HG03432 (cell line): ENCODE data around the gene GNL1.
"Not testable (repeated sequence)": the region's sequence is repeated elsewhere in the genome, so short reads cannot be mapped to it uniquely, and the experiment has no call there.

Experiments
- ATAC-seq: cut with Tn5 transposase; IDR thresholded peaks from one replicate; pipeline ENCODE4 v1.9.1; 2021; ENCODE audit warnings: mild to moderate bottlenecking, moderate library complexity; ENCODE audit not compliant: unreplicated experiment

The GNL1 gene

GRCh38 chr6:30500421-30501355, 55.6 kb downstream of the GNL1 start:
- no peak for ATAC-seq

- not testable (repeated sequence) for ATAC-seq
Observed at GRCh38 chr6:30498705-30499104, 57.6 kb downstream of the GNL1 start.

GRCh38 chr6:30497714-30498113, 58.6 kb downstream of the GNL1 start:
- no peak for ATAC-seq

- not testable (repeated sequence) for ATAC-seq
Observed at GRCh38 chr6:30497261-30497599, 59.1 kb downstream of the GNL1 start.

- no peak for ATAC-seq
Observed at GRCh38 chr6:30495993-30496392, 60.3 kb downstream of the GNL1 start.

- not testable (repeated sequence) for ATAC-seq
Observed at GRCh38 chr6:30495060-30495459, 61.2 kb downstream of the GNL1 start.

- no peak for ATAC-seq
Observed at GRCh38 chr6:30494291-30494861, 61.9 kb downstream of the GNL1 start.

- no peak for ATAC-seq
Observed at GRCh38 chr6:30493643-30494250, 62.5 kb downstream of the GNL1 start.

- ATAC-seq: no peak
Observed at GRCh38 chr6:30491991-30492952, 64.0 kb downstream of the GNL1 start.
